ENCODE measurements around the gene FAM72C.
"Not testable (repeated sequence)": the region's sequence is repeated elsewhere in the genome, so short reads cannot be mapped to it uniquely, and the experiment has no call there.

Gene FAM72C

DNA sequence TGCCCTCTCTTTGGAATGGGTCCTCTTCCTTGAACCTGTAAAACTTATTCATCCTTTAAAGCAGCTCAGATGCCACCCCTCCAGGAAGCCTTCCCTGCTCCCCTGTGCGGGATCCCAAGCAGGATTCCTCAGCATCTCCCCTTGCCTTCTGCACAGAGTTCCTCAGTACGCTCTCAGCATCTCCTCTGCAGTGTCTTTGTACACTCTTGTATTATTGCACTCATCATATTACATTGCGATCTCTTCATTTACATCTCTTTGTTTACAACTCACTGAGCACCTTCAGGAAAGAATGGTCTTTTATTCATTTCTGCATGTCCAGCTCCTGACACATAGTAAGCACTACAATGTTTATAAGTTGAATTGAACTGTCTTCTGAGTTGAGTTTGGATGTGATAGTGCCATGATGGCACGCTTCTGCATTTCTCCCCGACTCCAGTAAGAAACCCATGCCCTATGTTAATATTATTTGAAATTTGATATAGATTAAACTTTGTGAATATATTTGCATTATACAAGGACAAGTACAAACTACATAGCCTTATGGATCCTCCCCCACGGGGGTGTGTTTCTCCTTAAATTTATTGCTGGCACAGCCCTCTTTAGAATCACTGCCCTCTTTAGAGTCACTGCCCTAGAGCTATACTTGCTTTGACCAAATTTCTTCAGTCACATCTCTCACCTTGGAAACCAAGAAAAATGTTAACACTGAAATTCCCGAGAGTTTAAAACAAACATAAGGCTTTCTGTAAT lies 13.1 kb upstream of the FAM72C start:
- DNase-seq = not testable (repeated sequence)

DNA sequence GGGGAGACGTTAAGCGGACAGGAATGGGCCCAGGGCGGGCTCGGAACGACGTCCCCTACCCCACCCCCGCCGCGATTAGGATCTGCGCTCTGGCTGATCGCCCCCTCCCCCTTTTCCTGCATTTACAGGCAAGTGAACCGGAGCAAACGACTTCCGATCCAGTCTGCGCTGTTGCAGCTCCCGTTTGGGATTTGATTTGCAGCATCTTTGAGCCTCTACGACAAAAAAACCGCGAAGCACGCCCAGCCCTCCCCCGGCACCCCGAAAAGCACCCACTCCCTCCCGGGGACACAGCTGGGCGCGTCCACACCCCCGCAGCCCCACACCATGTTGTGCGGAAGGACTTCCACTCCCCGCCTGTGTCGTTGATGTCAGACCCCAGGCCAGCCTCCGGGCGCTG lies 2.6 kb upstream of the FAM72C start:
- DNase-seq = not testable (repeated sequence)

DNA sequence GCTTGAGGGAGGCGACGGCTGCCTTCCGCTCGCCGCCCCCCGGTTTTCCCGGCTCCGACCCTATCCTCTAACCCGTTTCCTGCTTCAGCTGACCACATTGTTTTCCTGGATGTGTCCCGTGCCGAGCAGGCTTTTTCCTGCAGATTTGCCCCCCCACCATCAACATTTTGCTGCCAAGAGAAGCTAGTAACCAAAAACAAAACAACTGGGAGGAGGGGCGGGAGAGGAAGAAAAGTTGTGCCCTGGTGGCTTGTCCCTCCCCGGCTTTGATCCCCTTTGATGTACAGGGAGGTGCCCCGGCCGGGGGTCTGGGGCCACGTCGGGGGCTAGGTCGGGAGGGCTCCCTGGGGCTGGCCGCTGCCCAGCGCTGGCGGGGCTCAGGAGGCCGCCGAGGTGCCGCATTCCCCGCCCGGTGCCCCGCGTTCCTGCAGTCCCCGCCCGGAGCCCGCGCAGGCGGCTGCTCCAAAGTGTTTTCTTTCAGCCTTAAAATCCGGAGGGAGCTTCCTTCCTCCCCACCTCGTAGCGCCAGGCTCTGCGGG lies 2.2 kb upstream of the FAM72C start:
- DNase-seq = not testable (repeated sequence)

DNA sequence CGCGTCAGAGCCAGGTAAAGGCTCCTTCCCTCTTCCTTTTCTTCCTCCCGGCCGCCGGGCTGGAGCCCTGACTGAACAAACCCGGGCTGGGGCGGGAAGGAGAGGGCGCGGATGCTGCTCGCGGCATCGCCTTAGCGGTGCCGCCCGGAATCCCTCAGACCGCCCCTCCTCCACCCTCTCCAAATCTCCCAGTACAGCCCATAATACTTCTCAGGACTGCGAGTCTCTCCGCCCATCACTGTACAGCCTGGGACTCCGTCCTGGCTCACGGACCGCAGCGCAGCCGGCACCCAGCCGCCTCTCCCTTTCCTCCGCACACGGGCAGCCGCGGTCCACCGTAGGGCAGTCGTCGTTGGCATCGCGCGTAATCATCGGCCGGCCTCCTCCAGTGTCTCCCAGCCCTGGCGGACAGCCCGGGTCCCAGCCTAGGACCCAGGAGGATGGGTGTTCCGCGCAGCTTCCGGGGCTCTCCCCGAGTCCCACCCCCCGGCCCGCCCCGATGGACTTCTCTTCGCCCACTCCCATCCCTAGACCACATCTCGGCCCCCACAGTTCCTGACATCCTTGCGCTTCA lies 1.1 kb upstream of the FAM72C start:
- not testable (repeated sequence) for DNase-seq

DNA sequence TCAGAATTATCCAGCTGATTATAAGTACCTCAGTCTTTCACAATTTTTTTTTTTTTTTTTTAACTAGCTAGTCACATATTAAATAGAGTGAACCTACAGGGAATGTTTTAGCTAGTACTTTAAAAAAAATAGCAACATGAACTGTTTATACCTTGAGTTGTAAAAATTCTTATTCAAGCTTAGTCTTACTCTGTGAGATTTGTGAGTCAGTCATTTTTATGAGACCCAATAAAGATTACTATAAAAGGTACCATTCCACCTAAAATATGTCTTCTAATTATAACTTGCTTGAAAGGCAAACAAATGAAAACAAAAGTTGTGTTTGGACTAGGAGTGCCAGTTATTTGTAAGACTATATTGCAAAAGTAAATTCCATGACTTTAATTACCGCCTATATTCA lies 5.9 kb downstream of the FAM72C start:
- not testable (repeated sequence) for DNase-seq

DNA sequence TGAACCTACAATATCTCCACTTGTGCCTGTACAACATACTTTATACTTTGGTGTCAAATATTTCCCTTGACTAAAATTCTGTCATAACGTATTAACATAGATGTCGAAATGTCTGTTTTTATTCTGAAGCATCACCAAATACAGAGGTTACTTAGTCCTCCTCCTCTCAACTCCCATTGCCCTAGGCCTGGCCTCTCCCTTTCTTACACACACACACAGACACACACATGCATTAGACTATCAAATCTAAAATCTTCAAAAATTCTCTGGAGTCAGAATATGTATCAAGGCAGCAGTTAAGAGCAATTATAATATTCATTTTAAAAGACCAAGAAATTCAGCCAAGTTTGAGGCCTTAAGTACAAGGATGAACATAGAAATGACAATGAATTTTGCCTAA lies 7.5 kb downstream of the FAM72C start:
- DNase-seq = not testable (repeated sequence)

DNA sequence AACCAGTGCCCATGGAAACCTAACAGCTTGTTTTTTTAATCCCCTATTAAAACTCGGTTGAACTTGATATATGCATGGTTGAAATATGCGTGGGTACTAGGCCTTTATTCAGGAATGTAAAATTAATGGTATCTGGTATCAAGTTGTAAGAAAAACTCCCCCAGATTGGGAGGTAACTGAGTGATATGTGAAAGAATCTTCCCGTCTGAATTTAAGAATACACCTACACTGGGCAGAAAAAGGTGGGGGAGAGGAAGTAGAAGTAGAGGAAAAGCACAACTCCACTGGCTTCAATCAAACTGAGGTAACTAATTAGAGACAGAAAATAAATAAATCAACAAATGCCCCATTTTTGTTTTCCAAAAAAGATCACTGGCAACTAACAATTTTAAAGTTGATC lies 15.9 kb downstream of the FAM72C start:
- not testable (repeated sequence) for DNase-seq

DNA sequence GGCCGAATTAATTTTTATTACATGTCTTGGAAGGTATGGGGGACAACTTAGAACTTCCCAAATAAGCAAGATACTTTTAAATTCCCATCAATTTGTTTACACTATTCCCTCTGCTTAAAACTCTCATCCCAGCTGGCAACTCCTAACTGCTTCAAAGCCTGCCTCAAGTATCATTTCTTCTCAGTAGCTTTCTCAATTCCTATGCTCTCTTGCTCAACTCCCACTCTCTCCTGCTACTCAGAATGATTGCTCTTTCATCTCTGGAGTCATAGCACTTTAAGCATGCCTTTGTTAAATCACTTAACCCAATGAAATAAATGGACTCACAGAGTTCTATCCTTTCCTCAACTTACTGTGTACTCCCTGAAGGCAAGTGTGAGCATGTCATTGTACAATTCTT lies 18.9 kb downstream of the FAM72C start:
- DNase-seq = not testable (repeated sequence)

DNA sequence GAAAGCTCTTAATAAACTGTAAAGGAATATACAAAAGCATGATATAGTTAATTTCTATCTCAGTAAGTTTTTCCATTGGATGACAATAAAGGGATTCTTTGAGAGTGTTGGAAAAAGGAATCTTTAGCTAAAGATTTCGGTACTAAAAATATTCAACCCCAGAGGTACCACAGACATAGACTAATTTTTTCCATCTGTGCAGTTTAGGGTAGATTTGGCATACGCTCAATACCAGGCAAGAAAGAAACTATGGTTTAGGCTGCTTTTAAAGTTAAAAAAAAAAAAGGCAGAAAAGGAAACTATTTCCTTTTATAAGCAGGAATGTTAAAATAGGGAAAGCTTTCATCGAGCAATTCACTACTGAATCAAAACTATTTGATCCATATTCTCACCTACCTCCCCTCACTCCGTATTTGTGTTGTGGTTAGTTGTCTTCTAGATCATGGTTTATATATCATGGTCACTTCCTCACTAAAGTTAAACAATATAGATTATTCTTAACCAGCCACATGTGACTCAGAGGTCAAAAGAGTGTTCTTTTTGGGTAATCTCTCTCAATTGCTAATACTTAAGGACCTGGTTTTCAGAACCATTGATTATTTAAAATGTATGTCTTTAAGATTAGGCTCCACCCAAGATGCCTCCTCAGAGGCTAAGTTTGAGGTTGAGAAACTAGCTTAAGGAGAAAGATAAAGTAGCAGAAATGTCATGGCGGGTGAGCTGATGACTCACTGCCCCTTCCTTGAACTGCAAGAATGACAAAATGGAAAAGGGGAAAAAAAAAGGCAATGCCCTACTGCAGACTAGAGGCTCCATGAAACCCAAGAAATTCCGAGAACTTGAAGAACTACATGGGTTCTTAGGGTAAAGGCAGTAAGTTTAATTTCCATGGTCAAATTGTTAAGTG lies 20.0 kb downstream of the FAM72C start:
- DNase-seq = not testable (repeated sequence)

DNA sequence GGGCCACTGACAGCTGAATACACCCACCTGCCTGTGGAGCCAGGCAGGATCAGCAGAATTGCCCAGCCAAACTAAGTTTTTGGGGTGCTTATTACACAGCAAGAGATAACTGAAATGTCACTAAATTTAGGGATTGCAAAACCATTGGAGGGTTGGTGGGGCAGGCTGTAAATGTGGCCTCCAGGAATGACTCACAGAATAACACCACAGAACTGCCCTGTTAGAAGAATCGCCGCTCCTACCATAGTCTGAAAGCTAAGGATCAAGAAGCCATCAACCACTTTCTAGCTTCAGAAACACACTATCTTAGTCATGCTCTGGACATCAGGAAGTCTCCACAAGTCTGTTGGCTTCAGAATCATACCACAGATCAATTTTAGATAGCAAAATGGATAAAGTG lies 24.0 kb downstream of the FAM72C start:
- not testable (repeated sequence) for DNase-seq

DNA sequence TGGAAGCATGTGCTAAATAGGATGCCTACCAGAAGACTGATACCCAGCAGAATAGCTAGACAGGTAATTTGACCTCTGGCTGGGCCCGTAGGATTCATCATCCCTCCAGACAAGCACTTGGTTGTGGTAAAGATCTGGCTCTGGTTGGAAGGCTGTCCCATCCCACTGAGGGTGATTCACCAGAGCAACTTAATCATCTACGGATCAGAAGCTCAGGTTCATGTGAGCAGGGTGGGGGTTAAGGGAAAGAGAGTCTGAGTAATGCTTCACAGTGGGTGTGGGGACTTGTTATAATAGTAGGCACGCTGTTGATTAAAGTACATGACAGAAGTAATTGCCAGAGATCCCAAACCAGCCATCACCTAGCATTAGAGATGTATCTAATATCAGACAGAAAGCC lies 26.5 kb downstream of the FAM72C start:
- not testable (repeated sequence) for DNase-seq

DNA sequence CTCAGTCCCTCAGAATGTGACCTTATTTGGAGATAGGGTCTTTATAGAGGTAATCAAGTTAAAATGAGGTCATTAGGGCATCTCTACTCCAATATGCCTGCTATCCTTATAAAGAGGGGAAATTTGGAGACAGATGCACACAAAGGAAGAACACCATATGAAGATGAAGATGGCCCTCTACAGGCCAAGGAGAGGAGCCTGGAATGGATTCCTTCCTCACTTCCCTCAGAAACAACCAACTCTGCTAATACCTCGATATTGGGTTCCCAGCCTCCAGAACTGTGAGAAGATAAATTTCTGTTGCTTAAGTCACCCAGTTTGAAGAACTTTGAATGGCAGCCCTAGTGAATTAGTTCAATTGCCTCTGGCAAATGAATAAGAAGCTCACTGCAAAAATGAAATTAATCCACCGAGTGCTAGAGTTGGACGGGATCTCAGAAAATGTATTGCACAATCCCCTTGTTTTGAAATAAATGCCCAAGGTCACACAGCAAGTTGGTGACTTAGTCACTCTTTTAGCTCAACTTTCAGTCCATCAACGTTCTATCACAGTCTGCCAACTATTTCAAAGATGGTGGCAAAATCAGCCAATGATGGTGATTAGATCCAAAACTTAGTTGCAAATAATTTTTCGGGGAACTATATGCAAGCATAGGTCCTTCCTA lies 27.1 kb downstream of the FAM72C start:
- not testable (repeated sequence) for DNase-seq

DNA sequence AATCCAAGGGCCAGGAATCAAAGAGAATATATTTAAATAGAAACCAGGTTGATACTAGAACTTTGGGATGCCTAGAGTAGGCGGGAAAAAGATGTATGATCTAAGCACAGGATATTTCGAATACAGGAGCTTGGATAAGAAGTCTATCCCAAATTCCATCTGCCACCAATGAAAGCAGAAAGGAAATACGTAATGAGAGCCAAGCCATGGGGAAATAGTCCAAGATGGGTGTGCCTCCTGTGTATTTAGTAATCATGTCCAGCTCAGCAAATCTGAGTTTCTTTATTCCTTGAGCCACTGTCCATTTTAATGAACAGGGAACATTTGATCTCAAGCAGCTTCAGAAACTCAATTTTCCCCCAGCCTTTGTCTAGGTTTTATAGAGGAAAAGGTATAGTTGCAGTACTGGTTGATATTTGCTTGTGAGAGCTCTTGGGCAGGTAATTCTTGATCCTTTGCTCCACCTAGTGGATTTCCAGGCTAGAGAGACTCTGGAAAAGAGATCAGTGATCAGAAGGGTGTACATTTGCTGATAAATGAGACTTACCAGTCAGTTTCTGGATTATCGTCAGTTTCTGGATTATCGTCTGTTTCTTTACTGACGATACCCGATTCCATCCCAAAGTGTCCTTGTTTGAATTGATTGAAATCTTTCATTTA lies 28.3 kb downstream of the FAM72C start:
- DNase-seq = not testable (repeated sequence)

DNA sequence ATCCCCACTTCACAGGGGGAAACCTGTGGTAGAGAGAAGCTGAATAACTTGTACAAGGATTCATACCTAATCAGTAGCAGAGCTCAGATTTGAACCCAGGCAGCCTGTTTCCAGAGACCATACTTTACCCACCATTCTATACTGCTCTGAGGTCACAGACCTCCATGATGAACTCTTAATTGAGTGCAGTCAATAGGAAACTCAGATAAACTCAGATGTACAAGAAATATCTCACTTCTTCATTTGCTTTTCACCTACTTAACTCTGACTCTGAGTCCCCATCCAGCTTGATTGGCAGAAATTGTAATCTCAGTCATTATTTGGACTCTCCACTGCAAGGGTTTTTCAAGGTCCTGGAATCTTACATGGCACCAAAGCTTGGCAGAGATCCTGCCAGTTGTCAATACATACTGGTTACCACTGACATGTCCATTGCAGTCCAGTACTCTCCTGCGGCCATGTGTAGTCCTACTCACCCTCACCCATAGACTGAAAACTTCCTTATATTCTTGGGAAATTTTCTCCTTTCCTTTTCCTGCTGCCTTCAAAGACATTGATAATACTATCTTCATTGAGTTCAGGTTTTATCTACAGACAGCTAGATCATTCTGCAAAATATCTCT lies 29.4 kb downstream of the FAM72C start:
- DNase-seq = not testable (repeated sequence)

DNA sequence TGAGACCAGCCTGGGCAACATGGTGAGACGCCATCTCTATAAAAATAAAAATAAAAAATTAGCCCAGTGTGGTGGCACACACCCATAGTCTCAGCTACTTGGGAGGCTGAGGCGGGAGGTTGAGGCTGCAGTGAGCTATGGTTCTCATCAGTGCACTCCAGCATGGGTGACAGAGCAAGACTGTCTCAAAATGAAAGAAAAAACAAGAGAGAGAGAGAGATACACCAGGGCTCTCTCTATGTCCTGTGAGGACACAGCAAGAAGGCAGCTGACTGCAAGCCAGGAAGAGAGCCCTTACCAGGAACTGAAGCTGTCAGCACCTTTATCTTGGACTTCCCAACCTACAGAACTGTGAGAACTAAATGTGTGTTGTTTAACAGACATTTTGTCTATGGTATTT lies 32.1 kb downstream of the FAM72C start:
- DNase-seq = not testable (repeated sequence)

DNA sequence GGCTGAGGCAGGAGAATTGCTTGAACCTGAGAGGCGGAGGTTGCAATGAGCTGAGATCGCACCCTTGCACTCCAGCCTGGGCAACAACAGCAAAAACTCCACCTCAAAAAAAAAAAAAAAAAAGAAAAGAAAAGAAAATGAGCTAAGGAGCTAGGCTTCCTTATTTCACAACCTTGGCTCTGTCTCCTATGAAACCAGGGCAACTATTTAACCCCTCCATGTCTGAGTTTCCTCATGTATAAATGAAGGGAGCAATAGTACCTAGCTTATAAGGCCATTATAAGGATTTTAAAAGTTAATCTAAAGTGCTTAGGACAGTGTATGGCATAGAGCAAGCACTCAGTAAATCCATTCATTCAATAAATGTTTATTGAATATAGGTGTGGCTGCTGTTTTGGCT lies 32.9 kb downstream of the FAM72C start:
- not testable (repeated sequence) for DNase-seq

DNA sequence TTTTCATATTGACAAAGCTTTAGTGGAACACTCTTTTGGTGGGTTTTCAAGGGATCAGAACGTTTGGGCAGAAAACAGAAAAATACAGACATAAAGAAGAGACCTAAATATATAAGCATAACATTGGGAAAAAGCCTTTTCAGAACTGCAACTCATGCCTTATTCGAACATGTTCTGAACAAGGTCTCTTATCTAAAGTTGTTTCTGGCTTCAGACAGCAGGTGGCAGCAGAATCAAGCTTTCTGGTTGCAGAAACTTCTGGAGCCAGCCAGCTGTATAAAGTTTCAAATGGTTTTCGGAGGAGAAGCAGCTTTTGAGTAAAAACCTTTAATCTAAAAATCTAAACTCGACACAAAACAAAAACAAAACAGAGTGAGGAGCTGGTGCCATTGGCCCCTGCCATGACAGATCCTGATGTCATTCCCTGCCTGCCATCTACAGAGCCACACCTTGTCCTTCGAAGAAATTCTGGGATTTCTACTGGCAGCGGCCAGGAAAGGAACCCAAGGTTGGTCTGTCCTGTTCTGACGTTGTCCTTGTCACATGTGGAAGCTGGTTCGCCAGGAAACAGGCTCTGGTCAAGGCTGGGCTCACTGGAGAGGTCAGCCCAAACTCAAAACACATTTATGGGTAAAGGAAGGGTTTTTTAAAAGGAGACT lies 35.2 kb downstream of the FAM72C start:
- DNase-seq = not testable (repeated sequence)

DNA sequence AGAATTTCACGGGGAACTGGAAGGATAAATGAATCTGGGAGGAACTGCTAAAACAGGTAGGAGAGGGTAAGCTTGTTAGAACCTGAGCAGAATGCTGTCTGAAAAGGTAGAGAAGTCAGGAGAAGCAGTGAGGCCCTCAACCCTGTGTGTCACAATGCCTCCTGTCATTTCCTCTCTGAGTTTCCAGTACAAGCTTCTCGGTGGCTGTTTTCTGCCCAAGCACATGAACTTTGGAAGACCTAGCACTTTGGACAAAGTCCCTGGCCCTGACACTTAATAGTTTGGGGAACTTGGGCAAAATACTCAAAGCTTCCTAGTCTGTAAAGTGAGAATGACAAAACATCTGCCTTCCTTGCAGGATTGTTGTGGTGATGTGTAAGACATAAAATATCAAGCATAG lies 52.7 kb downstream of the FAM72C start:
- DNase-seq = not testable (repeated sequence)

DNA sequence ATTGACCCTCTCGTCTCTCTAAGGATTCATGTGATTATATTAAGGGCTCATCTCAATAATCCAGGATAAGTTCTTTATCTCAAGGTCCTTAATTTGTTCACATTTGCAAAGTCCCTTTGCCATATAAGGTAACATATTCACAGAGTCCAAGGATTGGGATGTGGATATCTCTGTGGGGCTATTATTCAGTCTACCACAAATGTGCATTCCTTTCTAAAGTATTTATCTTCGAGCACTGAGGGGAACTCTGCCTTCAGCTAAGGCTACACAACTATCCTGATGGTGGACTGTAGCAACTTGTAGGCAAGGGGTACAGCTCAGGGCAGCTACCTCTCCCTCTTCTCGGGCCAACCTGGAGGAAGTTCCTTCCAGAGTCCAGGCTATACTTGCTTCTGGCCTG lies 53.2 kb downstream of the FAM72C start:
- not testable (repeated sequence) for DNase-seq

DNA sequence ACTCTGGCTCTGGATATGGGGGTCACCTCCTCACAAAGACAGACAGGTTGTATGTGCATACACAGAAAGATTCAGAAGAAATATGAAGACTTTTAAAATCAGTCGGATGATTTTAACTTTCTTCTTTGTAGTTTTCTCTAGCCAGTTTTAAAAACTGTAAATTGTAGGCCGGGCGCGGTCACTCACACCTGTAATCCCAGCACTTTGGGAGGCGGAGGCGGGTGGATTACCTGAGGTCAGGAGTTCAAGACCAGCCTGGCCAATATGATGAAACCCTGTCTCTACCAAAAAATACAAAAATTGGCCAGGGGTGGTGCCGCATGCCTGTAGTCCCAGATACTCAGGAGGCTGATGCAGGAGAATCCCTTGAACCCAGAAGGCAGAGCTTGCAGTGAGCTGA lies 58.1 kb downstream of the FAM72C start:
- not testable (repeated sequence) for DNase-seq
